ENCODE results near the gene CDH4.

- no peak for TF ChIP-seq POLR2A (IDR thresholded peaks at IDR 0.05)
- no peak for TF ChIP-seq CTCF (IDR thresholded peaks at IDR 0.05)
Observed at GRCh38 chr20:61562897-61563504, 310.9 kb downstream of the CDH4 start.
